Prostate gland (tissue), 2 donors: ENCODE measurements around the gene STX5. TPM values are rescaled to one million over a fixed set of nuclear protein-coding genes. Genes with fewer than 3 reads are reported as not detected.
"Not testable (repeated sequence)": the region's sequence is repeated elsewhere in the genome, so short reads cannot be mapped to it uniquely, and the experiment has no call there.

Experiments used
- DNase-seq: peaks from one replicate; pipeline ENCODE4 v3.0.0-alpha.2; 2019; ENCODE audit warnings: low spot score
- H3K27ac ChIP-seq, 2 donors: fragments of 200-600 bp; sonication (generic); 2 replicates each; pipeline ENCODE4 v1.5.1; 2017 to 2019
- H3K27me3 ChIP-seq: fragments of 200-600 bp; sonication (generic); replicated peaks from 2 replicates; pipeline ENCODE4 v1.5.1; 2019; ENCODE audit not compliant: insufficient read depth
- H3K36me3 ChIP-seq, 2 donors: fragments of 200-600 bp; sonication (generic); 1 replicate in 1 of 2; 2 replicates in 1 of 2; pipeline versions ENCODE4 v1.5.1 to v1.8.1; 2017 to 2019
- H3K4me1 ChIP-seq: fragments of 200-600 bp; sonication (generic); replicated peaks from 2 replicates; pipeline ENCODE4 v1.5.1; 2019
- H3K4me3 ChIP-seq, 2 donors: fragments of 200-600 bp; sonication (generic); 2 replicates each; pipeline ENCODE4 v1.5.1; 2017 to 2019
- H3K9me3 ChIP-seq: fragments of 200-600 bp; sonication (generic); 2 replicates; pipeline ENCODE4 v1.5.1; 2017
- CTCF ChIP-seq, 4 experiments: fragments of 200-600 bp in 2 of 4; fragments of 450-650 bp in 2 of 4; sonication (generic) in 2 of 4; IDR thresholded peaks; 1 replicate in 3 of 4; 2 replicates in 1 of 4; pipeline ENCODE4 v1.5.1; 2016 to 2019; ENCODE audit warnings: antibody characterized with exemption in 4 of 4, mild to moderate bottlenecking in 2 of 4, moderate library complexity in 2 of 4
- POLR2A ChIP-seq: fragments of 450-650 bp; IDR thresholded peaks from one replicate; pipeline ENCODE4 v1.6.1; 2016; ENCODE audit warnings: antibody characterized with exemption, mild to moderate bottlenecking
- POLR2AphosphoS5 ChIP-seq: sonication (generic); formaldehyde crosslinking; IDR thresholded peaks from one replicate; pipeline ENCODE4 v1.6.1; 2017; ENCODE audit warnings: antibody characterized with exemption
- WGBS: methylation state at CpG from one replicate; pipeline ENCODE4 v1.1.5; 2018; 5-methylcytosine and 5-hydroxymethylcytosine counted together
- intact Hi-C: fragments of 100-400 bp; cut with DNase I; formaldehyde crosslinking; loops from one replicate; pipeline ENCODE4 v1.14.2; 2022
- total RNA-seq, 2 donors: library from RNA; depleted of rRNA; stranded (reverse); fragments of >200 nt; gene quantifications; one replicate each; pipeline ENCODE4 v1.1.0, GENCODE V29; 2016

The STX5 gene
- total RNA-seq, 2 donors from 2014 or later = 34.5 to 57.5 TPM

- Histone ChIP-seq H3K27ac (no peak overlapping the region), H3K27me3 (no peaks in the 10 kb centered on the region), H3K36me3 (no peaks in the 10 kb centered on the region), H3K4me1 (peaks cover 6% of the 10 kb centered on the region), H3K4me3 (no peak overlapping the region), H3K9me3 (no peaks in the 10 kb centered on the region)
- no peak for DNase-seq
- 83% methylated on average over 8 of the region's 8 CpGs for WGBS
- intact Hi-C loops = no loop called here
- TF ChIP-seq POLR2A (no peak), POLR2AphosphoS5 (no peak), CTCF (IDR thresholded peaks at IDR 0.05) (no peak)
Observed at GRCh38 chr11:62835336-62835735, 3.5 kb upstream of the STX5 start.

- peaks cover 3% of the 10 kb centered on the region for H3K4me1 ChIP-seq
- peak; percentile 21 for DNase-seq
- intact Hi-C loops = no loop called here
- H3K27ac ChIP-seq = peak within 1 kb of the TSS; percentile 92 to 93
- TF ChIP-seq POLR2A = no peak
- TF ChIP-seq POLR2AphosphoS5 = no peak
- no peak for TF ChIP-seq CTCF (IDR thresholded peaks at IDR 0.05)
- no peaks in the 10 kb centered on the region for H3K36me3 ChIP-seq
- no peaks in the 10 kb centered on the region for H3K9me3 ChIP-seq
- 11% methylated on average over 40 of the region's 40 CpGs for whole genome bisulfite sequencing
- peak within 1 kb of the TSS; percentile 75 to 92 for H3K4me3 ChIP-seq
- H3K27me3 ChIP-seq = no peaks in the 10 kb centered on the region
Observed at GRCh38 chr11:62832336-62833234, 734 bp upstream of the STX5 start, which contains the start of gene TEX54. TEX54 (minus strand) TSS chr11:62832841.

GRCh38 chr11:62830904-62831519, 839 bp downstream of the STX5 start:
- H3K4me1 ChIP-seq = peaks cover 2% of the 10 kb centered on the region
- WGBS = under 1% methylated on average over 33 of the region's 33 CpGs
- H3K4me3 ChIP-seq = peak overlapping the region; percentile 75 to 92
- H3K9me3 ChIP-seq = no peaks in the 10 kb centered on the region
- peak overlapping the region; percentile 92 to 93 for H3K27ac ChIP-seq
- DNase-seq = no peak
- TF ChIP-seq CTCF (IDR thresholded peaks at IDR 0.05) (no peak), POLR2A (no peak), POLR2AphosphoS5 (no peak)
- H3K36me3 ChIP-seq = peaks cover 0 to 1% of the 10 kb centered on the region in 2 donors
- intact Hi-C loops = no loop called here
- H3K27me3 ChIP-seq = no peaks in the 10 kb centered on the region

- intact Hi-C loops, DNase-seq, H3K4me1 ChIP-seq, H3K9me3 ChIP-seq, H3K4me3 ChIP-seq, H3K27ac ChIP-seq, H3K27me3 ChIP-seq: not testable (repeated sequence)
- H3K36me3 ChIP-seq = peaks cover 16 to 26% of the 10 kb centered on the region in 2 donors
- WGBS = 93% methylated on average over 8 of the region's 8 CpGs
Observed at GRCh38 chr11:62828130-62828529, 3.7 kb downstream of the STX5 start.

GRCh38 chr11:62823677-62824076, 8.2 kb downstream of the STX5 start:
- Histone ChIP-seq H3K27ac (no peak overlapping the region), H3K27me3 (no peaks in the 10 kb centered on the region), H3K4me3 (no peak overlapping the region), H3K36me3 (peaks cover 19 to 32% of the 10 kb centered on the region in 2 donors), H3K4me1 (no peaks in the 10 kb centered on the region), H3K9me3 (no peaks in the 10 kb centered on the region)
- 95% methylated on average over 3 of the region's 3 CpGs for WGBS
- TF ChIP-seq POLR2A = no peak
- no peak for TF ChIP-seq CTCF (IDR thresholded peaks at IDR 0.05)
- no peak for TF ChIP-seq POLR2AphosphoS5
- intact Hi-C loops = no loop called here
- no peak for DNase-seq
